Karpas-422 (cell line): Measurements from ENCODE around the gene VAX1. TPM values are rescaled to one million over a fixed set of nuclear protein-coding genes. Genes with fewer than 3 reads are reported as not detected.
"Not testable (repeated sequence)": the region's sequence is repeated elsewhere in the genome, so short reads cannot be mapped to it uniquely, and the experiment has no call there.

ENCODE experiments used
- DNase-seq: peaks from one replicate; pipeline ENCODE4 v3.0.0-alpha.2; 2015
- H2AFZ ChIP-seq: fragments of 200-600 bp; sonication (generic); 2 replicates; pipeline ENCODE4 v1.6.1; 2014; ENCODE audit warnings: antibody characterized with exemption, low read length, mixed read lengths
- H3K27ac ChIP-seq: fragments of 200-600 bp; sonication (generic); 2 replicates; pipeline ENCODE4 v1.5.1; 2014; ENCODE audit warnings: mild to moderate bottlenecking, low read length, moderate library complexity
- H3K27me3 ChIP-seq: fragments of 200-600 bp; sonication (generic); 2 replicates; pipeline ENCODE4 v1.6.1; 2014; ENCODE audit warnings: low read length, mixed read lengths
- H3K36me3 ChIP-seq: fragments of 200-600 bp; sonication (generic); 2 replicates; pipeline ENCODE4 v1.6.1; 2014; ENCODE audit warnings: low read length, mixed read lengths; ENCODE audit not compliant: insufficient read depth
- H3K4me1 ChIP-seq: fragments of 200-600 bp; sonication (generic); 2 replicates; pipeline ENCODE4 v1.6.1; 2014; ENCODE audit warnings: mild to moderate bottlenecking, low read length, mixed read lengths
- H3K4me2 ChIP-seq: fragments of 200-600 bp; sonication (generic); 2 replicates; pipeline ENCODE4 v1.6.1; 2014; ENCODE audit warnings: low read length, low read depth, mild to moderate bottlenecking; ENCODE audit not compliant: poor library complexity, severe bottlenecking
- H3K4me3 ChIP-seq: fragments of 200-600 bp; sonication (generic); 2 replicates; pipeline ENCODE4 v1.5.1; 2014; ENCODE audit warnings: mild to moderate bottlenecking, antibody characterized with exemption, low read length, mixed read lengths
- H3K79me2 ChIP-seq: fragments of 200-600 bp; sonication (generic); 2 replicates; pipeline ENCODE4 v1.6.1; 2014; ENCODE audit warnings: mild to moderate bottlenecking, low read length, mixed read lengths
- H3K9ac ChIP-seq: fragments of 200-600 bp; sonication (generic); 2 replicates; pipeline ENCODE4 v1.6.0; 2014; ENCODE audit warnings: low read length
- H3K9me2 ChIP-seq: fragments of 200-600 bp; sonication (generic), shearing (Covaris generic); replicated peaks from 2 replicates; pipeline ENCODE4 v1.6.0; 2014; ENCODE audit warnings: mild to moderate bottlenecking, low read length, moderate library complexity; ENCODE audit not compliant: insufficient read depth
- H3K9me3 ChIP-seq: fragments of 300-700, 200-600 bp; sonication (generic); 2 replicates; pipeline ENCODE4 v1.6.1; 2014; ENCODE audit warnings: low read length, mixed read lengths
- H4K20me1 ChIP-seq: fragments of 200-600 bp; sonication (generic); 2 replicates; pipeline ENCODE4 v1.6.1; 2014; ENCODE audit warnings: mild to moderate bottlenecking, antibody characterized with exemption, low read length, low read depth; ENCODE audit not compliant: insufficient read depth
- total RNA-seq: library from RNA; depleted of rRNA; stranded (reverse); fragments of >200 nt; shearing (Covaris generic); gene quantifications from 2 replicates; pipeline ENCODE4 v1.2.3, GENCODE V29; 2014; ENCODE audit warnings: low replicate concordance

Gene VAX1
- total RNA-seq, 1 experiment from 2014 or later: not detected

DNA sequence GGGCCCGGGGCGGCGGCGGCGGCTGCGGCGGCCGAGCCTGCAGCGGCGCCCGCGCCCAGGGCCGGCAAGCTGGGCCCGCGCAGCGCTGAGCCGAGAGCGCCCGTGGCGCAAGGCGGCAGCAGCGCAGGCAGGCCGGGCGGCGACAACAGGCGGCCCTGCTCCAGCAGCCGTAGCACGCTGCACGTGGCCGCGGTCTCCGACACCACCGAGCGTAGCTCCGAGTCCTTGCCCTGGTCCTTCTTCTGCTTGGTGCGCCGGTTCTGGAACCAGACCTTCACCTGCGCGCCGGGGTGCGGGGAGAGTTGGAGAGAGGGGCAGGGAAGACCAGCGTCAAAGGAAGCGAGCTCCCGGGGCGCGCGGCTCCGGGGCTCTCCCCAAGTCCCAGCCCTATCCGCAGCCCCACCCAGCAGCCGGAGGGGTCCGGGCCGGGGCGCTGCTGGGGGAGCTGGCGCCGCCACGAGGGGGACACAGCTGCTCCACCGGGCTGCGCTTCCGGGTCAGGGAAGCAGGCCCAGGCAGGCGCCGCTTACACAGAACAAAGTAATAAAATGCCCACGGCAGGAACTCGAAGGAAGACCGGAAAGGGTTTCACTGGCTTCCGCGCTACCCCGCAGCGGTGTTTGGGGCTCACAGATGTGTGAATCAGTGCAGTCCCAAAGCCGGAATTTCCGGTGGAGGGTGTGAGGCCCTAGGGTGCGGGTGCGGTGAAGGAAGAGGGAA lies 3.6 kb downstream of the VAX1 start:
- Histone ChIP-seq H3K9me3 (no peaks in the 10 kb centered on the region), H3K9me2 (no peaks in the 10 kb centered on the region), H3K9ac (no peak overlapping the region), H3K27ac (no peak overlapping the region), H3K4me2 (no peak overlapping the region), H2AFZ (no peak overlapping the region), H3K4me3 (no peak overlapping the region), H3K27me3 (no peaks in the 10 kb centered on the region), H4K20me1 (no peaks in the 10 kb centered on the region), H3K36me3 (no peaks in the 10 kb centered on the region), H3K79me2 (no peaks in the 10 kb centered on the region), H3K4me1 (no peaks in the 10 kb centered on the region)
- DNase-seq: no peak

DNA sequence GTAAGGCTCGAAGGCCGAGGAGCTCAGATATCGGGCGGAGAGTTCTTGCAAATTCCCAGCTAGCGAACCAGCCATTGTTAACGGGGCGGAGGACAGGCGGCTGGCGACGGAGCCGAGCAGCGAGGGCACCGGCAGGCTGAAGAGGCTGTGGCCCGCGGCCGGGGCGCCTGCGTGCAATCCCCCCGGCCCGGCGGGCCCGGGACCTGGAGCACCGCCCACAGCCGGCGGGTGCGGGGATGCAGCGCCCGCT lies 4.1 kb downstream of the VAX1 start:
- no peaks in the 10 kb centered on the region for H4K20me1 ChIP-seq
- H3K4me2 ChIP-seq: no peak overlapping the region
- no peaks in the 10 kb centered on the region for H3K27me3 ChIP-seq
- no peak overlapping the region for H3K4me3 ChIP-seq
- DNase-seq: no peak
- no peak overlapping the region for H2AFZ ChIP-seq
- no peaks in the 10 kb centered on the region for H3K79me2 ChIP-seq
- no peaks in the 10 kb centered on the region for H3K36me3 ChIP-seq
- H3K9me3 ChIP-seq: no peaks in the 10 kb centered on the region
- no peak overlapping the region for H3K27ac ChIP-seq
- H3K9ac ChIP-seq: no peak overlapping the region
- no peaks in the 10 kb centered on the region for H3K4me1 ChIP-seq
- H3K9me2 ChIP-seq: no peaks in the 10 kb centered on the region

DNA sequence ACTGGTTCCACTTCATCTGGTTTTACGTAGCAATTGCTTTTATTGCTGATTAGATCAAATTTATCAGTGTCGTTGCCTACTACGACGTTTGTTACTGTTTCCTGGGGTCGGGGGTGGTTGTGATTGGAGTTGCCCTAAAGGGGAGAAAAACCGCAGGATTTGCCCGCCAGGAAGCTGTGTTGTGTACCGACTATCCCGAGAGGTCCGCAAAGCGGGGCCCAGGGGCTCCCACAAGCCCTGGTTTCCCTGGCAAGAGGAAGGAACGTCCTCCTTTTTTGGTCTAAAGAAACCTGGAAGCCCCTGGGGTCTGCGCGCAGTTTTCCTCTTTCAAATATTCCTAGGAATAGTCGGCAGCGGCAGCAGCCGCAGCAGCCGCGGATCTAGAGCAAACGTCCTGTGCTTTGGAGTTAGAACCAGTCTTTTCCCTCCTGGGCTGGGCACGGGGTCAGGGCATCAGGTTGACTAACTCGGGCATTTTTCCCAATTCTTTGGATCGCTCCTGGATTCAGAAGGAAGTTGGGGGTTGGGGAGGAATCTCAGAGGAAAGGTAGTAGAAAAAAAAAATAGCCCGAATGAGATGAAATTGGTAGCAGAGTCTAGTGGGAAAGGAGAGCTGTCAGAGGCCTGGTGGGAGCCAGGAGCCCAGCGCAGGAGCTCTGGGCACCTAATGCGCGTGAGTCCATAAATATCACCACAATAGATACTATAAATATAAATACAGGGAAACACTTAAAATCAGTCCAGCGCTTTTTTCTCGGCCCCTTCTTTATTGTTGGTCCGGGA lies 4.6 kb downstream of the VAX1 start:
- no peaks in the 10 kb centered on the region for H3K9me3 ChIP-seq
- no peaks in the 10 kb centered on the region for H3K9me2 ChIP-seq
- no peaks in the 10 kb centered on the region for H4K20me1 ChIP-seq
- H3K9ac ChIP-seq: no peak overlapping the region
- no peak overlapping the region for H3K4me2 ChIP-seq
- no peaks in the 10 kb centered on the region for H3K79me2 ChIP-seq
- H3K27me3 ChIP-seq: no peaks in the 10 kb centered on the region
- no peaks in the 10 kb centered on the region for H3K36me3 ChIP-seq
- no peak overlapping the region for H3K4me3 ChIP-seq
- H3K27ac ChIP-seq: no peak overlapping the region
- DNase-seq: no peak
- H2AFZ ChIP-seq: no peak overlapping the region
- no peaks in the 10 kb centered on the region for H3K4me1 ChIP-seq

DNA sequence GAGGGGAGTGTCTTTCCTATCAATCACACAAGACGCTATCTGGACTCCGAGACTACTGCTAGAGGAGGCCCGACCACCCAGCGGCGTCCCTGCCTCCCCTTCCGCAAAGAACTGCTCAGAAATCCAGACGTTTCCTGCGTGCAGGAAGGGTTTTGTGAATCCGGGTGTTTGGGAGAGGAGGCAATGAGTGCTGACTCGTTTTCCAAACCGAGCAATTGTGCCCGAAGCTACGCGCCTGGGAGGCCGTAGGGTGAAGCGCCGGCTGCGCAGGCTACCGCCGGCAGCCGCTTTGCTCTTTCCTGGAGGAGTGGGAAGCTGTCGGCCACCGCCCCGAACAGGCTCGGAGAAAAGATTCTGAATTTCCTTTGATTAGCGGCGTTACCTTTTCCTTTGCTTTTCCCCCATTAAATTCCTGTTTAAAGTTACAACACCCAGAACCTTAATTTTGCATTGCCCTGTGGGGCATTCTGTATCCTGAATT lies 5.3 kb downstream of the VAX1 start:
- H3K27me3 ChIP-seq: no peaks in the 10 kb centered on the region
- no peak overlapping the region for H3K4me2 ChIP-seq
- no peaks in the 10 kb centered on the region for H3K9me2 ChIP-seq
- no peak overlapping the region for H3K4me3 ChIP-seq
- H2AFZ ChIP-seq: no peak overlapping the region
- H3K9me3 ChIP-seq: no peaks in the 10 kb centered on the region
- no peak overlapping the region for H3K9ac ChIP-seq
- H3K27ac ChIP-seq: no peak overlapping the region
- no peaks in the 10 kb centered on the region for H3K79me2 ChIP-seq
- no peaks in the 10 kb centered on the region for H3K36me3 ChIP-seq
- no peaks in the 10 kb centered on the region for H3K4me1 ChIP-seq
- H4K20me1 ChIP-seq: no peaks in the 10 kb centered on the region
- no peak for DNase-seq

DNA sequence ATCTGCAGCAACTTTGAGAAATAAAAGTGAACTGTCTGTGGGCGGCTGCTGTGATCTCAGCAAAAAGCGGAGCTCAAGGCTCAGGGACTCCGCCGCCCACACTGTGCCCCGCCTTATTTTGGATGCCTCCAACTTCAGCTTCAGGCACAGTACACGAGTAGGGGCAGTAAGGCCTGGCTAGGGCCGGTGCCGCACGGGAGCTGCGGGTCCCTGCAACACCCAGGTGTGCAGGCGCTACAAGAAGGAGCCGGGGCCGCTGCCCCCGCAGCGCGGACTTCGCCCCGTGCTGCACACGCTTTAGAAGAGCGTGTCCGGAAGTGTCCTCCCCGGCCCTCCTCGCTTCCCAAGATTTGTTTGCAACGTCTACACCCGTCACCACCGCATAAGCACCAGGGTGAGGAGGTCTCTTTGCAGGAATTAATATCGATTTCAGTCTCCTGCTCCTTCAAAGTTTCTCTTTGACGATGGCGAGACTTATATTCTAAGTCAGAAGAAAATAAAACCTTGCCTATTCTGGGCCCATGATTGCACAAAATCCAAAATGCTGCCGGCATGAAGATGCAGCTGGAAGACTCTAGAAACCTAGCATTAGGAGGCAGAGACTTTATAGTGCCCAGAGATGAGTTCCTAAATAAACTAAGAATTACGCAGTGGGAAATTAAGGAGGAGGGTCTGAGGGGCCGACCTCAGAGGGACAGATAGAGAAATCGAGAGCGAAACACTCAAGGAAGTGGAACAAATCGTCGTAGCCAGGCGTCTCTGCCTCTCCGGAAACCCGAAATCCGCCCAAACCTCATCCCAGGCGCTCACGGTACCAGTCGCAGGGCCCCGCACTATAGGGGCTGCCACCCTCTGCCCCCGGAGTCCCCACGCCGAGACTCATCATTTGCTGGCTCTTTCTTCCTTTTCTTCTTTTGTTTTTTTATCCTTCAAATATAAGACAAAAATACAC lies 6.4 kb downstream of the VAX1 start:
- Histone ChIP-seq H3K4me1 (no peaks in the 10 kb centered on the region), H3K9me3 (no peaks in the 10 kb centered on the region), H4K20me1 (no peaks in the 10 kb centered on the region), H3K27ac (no peak overlapping the region), H3K9me2 (no peaks in the 10 kb centered on the region), H3K36me3 (no peaks in the 10 kb centered on the region), H2AFZ (no peak overlapping the region), H3K79me2 (no peaks in the 10 kb centered on the region), H3K4me3 (no peak overlapping the region), H3K27me3 (no peaks in the 10 kb centered on the region), H3K4me2 (no peak overlapping the region), H3K9ac (no peak overlapping the region)
- DNase-seq: no peak

DNA sequence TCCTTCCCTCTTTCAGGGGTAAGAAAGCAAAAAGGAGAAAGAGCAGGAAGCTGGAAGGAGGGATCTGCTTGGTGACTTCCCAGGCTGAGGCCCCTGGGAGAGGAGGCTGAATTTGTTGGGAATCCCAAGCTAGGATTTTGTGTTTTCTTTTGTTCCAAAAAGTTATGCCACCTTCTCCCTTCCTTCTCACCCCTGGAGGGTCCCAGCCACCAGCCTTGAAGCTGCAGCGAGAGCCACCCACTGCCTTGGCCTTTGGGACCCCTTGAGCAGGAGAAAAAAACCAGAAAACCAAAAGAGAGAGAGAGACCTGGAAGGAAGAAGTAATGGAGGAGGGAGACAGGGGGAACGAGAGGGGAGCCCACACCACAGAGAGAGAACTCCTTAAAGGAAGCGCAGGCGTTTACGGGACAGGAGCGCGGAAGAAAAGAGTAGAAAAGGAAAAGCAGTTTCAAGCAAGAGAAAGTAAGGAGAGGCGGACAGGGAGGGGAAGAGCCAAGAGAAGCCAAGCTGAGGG lies 7.2 kb downstream of the VAX1 start:
- DNase-seq: no peak
- H3K9me2 ChIP-seq: no peaks in the 10 kb centered on the region
- H3K27ac ChIP-seq: no peak overlapping the region
- no peak overlapping the region for H3K9ac ChIP-seq
- H2AFZ ChIP-seq: no peak overlapping the region
- no peak overlapping the region for H3K4me2 ChIP-seq
- no peaks in the 10 kb centered on the region for H3K79me2 ChIP-seq
- no peak overlapping the region for H3K4me3 ChIP-seq
- H3K9me3 ChIP-seq: no peaks in the 10 kb centered on the region
- no peaks in the 10 kb centered on the region for H3K27me3 ChIP-seq
- no peaks in the 10 kb centered on the region for H3K4me1 ChIP-seq
- no peaks in the 10 kb centered on the region for H4K20me1 ChIP-seq
- H3K36me3 ChIP-seq: no peaks in the 10 kb centered on the region

DNA sequence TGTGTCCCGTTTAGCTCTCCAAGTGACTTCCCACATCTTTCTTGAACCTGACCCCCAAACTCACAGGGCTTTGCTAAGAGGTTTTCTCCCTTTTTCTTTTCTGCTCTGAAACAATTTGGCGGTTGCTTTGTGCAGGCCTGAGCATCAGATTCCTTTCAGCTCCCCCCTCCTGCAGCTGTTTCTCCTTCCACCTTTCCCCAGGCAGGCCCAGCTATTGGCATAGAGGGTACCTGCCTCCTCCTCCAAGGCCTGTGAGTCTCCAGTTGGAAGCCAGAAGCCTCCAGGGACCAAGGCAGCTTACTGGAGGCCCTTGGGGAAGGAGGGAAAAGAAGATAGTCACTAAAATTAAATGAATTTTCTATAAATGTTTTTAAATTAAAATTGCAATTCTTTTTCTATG lies 7.7 kb downstream of the VAX1 start:
- H4K20me1 ChIP-seq: no peaks in the 10 kb centered on the region
- no peaks in the 10 kb centered on the region for H3K27me3 ChIP-seq
- no peak for DNase-seq
- H3K9ac ChIP-seq: no peak overlapping the region
- H3K4me2 ChIP-seq: no peak overlapping the region
- H3K4me1 ChIP-seq: no peaks in the 10 kb centered on the region
- H3K4me3 ChIP-seq: no peak overlapping the region
- H3K9me2 ChIP-seq: no peaks in the 10 kb centered on the region
- H3K27ac ChIP-seq: no peak overlapping the region
- H3K79me2 ChIP-seq: no peaks in the 10 kb centered on the region
- H3K36me3 ChIP-seq: no peaks in the 10 kb centered on the region
- H2AFZ ChIP-seq: no peak overlapping the region
- no peaks in the 10 kb centered on the region for H3K9me3 ChIP-seq

DNA sequence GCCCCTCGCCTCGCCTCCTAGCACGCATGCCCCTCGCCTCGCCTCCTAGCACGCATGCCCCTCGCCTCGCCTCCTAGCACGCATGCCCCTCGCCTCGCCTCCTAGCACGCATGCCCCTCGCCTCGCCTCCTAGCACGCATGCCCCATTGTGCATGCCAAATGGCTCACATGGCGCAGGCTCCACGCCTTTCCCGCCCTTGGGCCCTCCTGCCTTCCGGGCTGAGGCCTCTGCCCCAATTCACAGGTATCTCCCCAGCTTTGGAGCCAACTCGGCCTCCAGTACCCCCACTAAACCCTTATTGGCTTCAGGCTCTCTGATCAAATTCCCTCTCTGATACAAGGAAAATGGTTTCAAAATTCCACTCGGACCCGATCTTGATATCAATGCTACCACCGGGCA lies 11.4 kb downstream of the VAX1 start:
- H3K9me3 ChIP-seq, H4K20me1 ChIP-seq, H3K4me3 ChIP-seq, DNase-seq, H2AFZ ChIP-seq, H3K27me3 ChIP-seq, H3K9me2 ChIP-seq, H3K27ac ChIP-seq, H3K4me1 ChIP-seq, H3K36me3 ChIP-seq, H3K9ac ChIP-seq, H3K4me2 ChIP-seq, H3K79me2 ChIP-seq: not testable (repeated sequence)
